ENCODE results near the gene EEF1E1.

EEF1E1 gene

GRCh38 chr6:8069151-8069550, 33.2 kb downstream of the EEF1E1 start:
- no peak overlapping the region for H3K27ac ChIP-seq
- no peak for TF ChIP-seq CTCF (conservative IDR thresholded peaks at IDR 0.05; ENCODE audit: low read depth)
- DNase-seq (ENCODE audit: low spot score): no peak
- CTCF ChIA-PET: no interaction called here
- POLR2A ChIA-PET (ENCODE audit: low non-redundant PET): no interaction called here

GRCh38 chr6:8066108-8066507, 36.2 kb downstream of the EEF1E1 start:
- ChIA-PET CTCF (no interaction called here), POLR2A (ENCODE audit: low non-redundant PET) (no interaction called here)

DNA sequence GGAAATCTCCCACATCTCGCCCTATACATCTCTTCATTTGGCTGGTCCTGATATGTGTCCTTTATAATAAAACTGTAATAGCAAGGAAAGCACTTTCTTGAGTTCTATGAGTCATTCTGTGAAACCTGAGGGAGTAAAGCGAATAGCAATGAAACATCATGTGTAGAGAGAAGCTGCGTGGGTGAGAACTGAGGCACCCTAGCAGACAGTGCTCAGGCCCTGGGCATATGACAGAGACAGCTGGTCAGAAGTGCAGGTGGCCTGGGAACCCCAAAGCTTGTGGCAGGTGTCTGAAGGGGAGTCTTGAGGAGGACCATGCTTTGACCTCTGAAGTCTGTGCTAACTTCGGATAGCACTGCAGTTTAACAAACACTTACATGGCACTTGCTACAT, 36.8 kb downstream of the EEF1E1 start:
- POLR2A ChIA-PET (ENCODE audit: low non-redundant PET): no interaction called here
- CTCF ChIA-PET: interaction anchor here (0.6 kb wide), 1 partner anchor 12 kb away, joined by 3 read pairs; no protein-coding TSS in a partner anchor
- TF ChIP-seq CTCF (conservative IDR thresholded peaks at IDR 0.05; ENCODE audit: low read depth): no peak
- no peak for DNase-seq (ENCODE audit: low spot score)
- no peak overlapping the region for H3K27ac ChIP-seq

More at GRCh38 chr6:8066108-8066507, 36.2 kb downstream of the EEF1E1 start:
- no peak for DNase-seq (ENCODE audit: low spot score)
- no peak overlapping the region for H3K27ac ChIP-seq
- TF ChIP-seq CTCF (conservative IDR thresholded peaks at IDR 0.05; ENCODE audit: low read depth): no peak

GRCh38 chr6:8064638-8065518, 37.5 kb downstream of the EEF1E1 start:
- POLR2A ChIA-PET (ENCODE audit: low non-redundant PET): no interaction called here
- peak overlapping the region; percentile 85 for H3K27ac ChIP-seq
- CTCF ChIA-PET: interaction anchor here (0.5 to 0.9 kb wide), 4 partner anchors 13 to 177 kb away, joined by 3 to 4 read pairs (median 3); no protein-coding TSS in a partner anchor
- TF ChIP-seq CTCF (conservative IDR thresholded peaks at IDR 0.05; ENCODE audit: low read depth): no peak
- DNase-seq (ENCODE audit: low spot score): no peak

GRCh38 chr6:8063761-8064637, 38.3 kb downstream of the EEF1E1 start, which contains the start of gene BLOC1S5:
Gene BLOC1S5 (minus strand): TSS chr6:8064389. CDS start chr6:8064376, 13 bp downstream.
- CTCF ChIA-PET: interaction anchor here (0.5 to 0.9 kb wide), 3 partner anchors 38 to 176 kb away, joined by 3 to 4 read pairs (median 3); no protein-coding TSS in a partner anchor
- peak within 1 kb of the TSS; percentile 85 for H3K27ac ChIP-seq
- DNase-seq (ENCODE audit: low spot score): peak; percentile 87
- POLR2A ChIA-PET (ENCODE audit: low non-redundant PET): no interaction called here
- TF ChIP-seq CTCF (conservative IDR thresholded peaks at IDR 0.05; ENCODE audit: low read depth): no peak

GRCh38 chr6:8061736-8062135, 40.6 kb downstream of the EEF1E1 start:
- CTCF ChIA-PET: no interaction called here
- no peak for DNase-seq (ENCODE audit: low spot score)
- no peak overlapping the region for H3K27ac ChIP-seq
- TF ChIP-seq CTCF (conservative IDR thresholded peaks at IDR 0.05; ENCODE audit: low read depth): no peak
- POLR2A ChIA-PET (ENCODE audit: low non-redundant PET): no interaction called here
